ENCODE results near the gene BIRC6. TPM values are rescaled to one million over a fixed set of nuclear protein-coding genes. Genes with fewer than 3 reads are reported as not detected.

Gene BIRC6
- total and polyA plus RNA-seq, 2 of the 4 experiments (the other 2 are of a cell fraction) = 26.5 to 316 TPM

GRCh38 chr2:32472605-32473004 lies 115.8 kb downstream of the BIRC6 start:
- H3K9me1 ChIP-seq (ENCODE audit: insufficient read depth, low read length) = no peaks in the 10 kb centered on the region
- H3K9ac ChIP-seq (ENCODE audit: low read depth, low read length) = no peak overlapping the region
- no peak overlapping the region for H2BK120ac ChIP-seq (ENCODE audit: low read depth, low read length)
- H3K27me3 ChIP-seq (ENCODE audit: control insufficient read depth, insufficient read depth, low read length) = no peaks in the 10 kb centered on the region
- ATAC-seq (ENCODE audit: low read depth) = no peak
- no peak overlapping the region for H3K4me3 ChIP-seq (ENCODE audit: insufficient read depth, low read depth, low read length)
- H3K4ac ChIP-seq (ENCODE audit: low read depth, low read length) = no peak overlapping the region
- no peak overlapping the region for H3K4me2 ChIP-seq (ENCODE audit: low read depth, low read length)
- no peak overlapping the region for H2AK9ac ChIP-seq (replicated peaks; ENCODE audit: low read depth, low read length, poor library complexity)
- no peak overlapping the region for H3K14ac ChIP-seq (replicated peaks; ENCODE audit: low read depth, low read length)
- no peak overlapping the region for H2BK15ac ChIP-seq (ENCODE audit: low read depth, low read length)
- no peak overlapping the region for H3K18ac ChIP-seq (ENCODE audit: low read depth, low read length)
- H3K4me1 ChIP-seq (ENCODE audit: control insufficient read depth, insufficient read depth, low read length) = peaks cover 4% of the 10 kb centered on the region; the same call in 1 of the 2 replicates
- no peak overlapping the region for H2AFZ ChIP-seq (replicated peaks; ENCODE audit: low read length, poor library complexity)
- H2BK5ac ChIP-seq (ENCODE audit: low read depth, low read length, poor library complexity, severe bottlenecking) = no peak overlapping the region
- no peak overlapping the region for H2BK20ac ChIP-seq (ENCODE audit: low read depth, low read length)
- no CpG with 5 or more reads among the region's 3 CpGs for WGBS, 2 experiments (ENCODE audit: extremely low coverage in 2 of 2, insufficient read length in 1 of 2)
- in situ Hi-C loops (cut with MboI; ENCODE audit: low sequenced_read_pairs) = no loop called here
- H3K23ac ChIP-seq (ENCODE audit: low read depth, low read length) = no peak overlapping the region
- H2AK5ac ChIP-seq (ENCODE audit: low read depth, low read length) = no peak overlapping the region
- dilution Hi-C loops (cut with HindIII; ENCODE audit: low sequenced_read_pairs, unreplicated experiment) = no loop called here
- H3K79me1 ChIP-seq (ENCODE audit: low read depth in 1 of 2, low read length in 2 of 2) = peaks cover 6 to 22% of the 10 kb centered on the region in 2 experiments; a peak in 3 of 4 replicates
- H4K8ac ChIP-seq (ENCODE audit: low read depth in 2 of 2, low read length in 2 of 2) = no peak overlapping the region
- H3K36me3 ChIP-seq (ENCODE audit: control insufficient read depth, insufficient read depth, low read length) = peaks cover 29% of the 10 kb centered on the region
- intact Hi-C loops (cut with micrococcal nuclease) = no loop called here
- ChIA-PET POLR2A (ENCODE audit: unreplicated experiment) (no interaction called here), CTCF (no interaction called here)
- no peak overlapping the region for H4K91ac ChIP-seq (ENCODE audit: insufficient read depth, low read depth, low read length)
- H4K5ac ChIP-seq (ENCODE audit: low read depth, low read length) = no peak overlapping the region
- H3K27ac ChIP-seq (ENCODE audit: insufficient read depth, low read length) = no peak overlapping the region
- H4K20me1 ChIP-seq (ENCODE audit: insufficient read depth, low read length) = no peaks in the 10 kb centered on the region
- H3K56ac ChIP-seq (ENCODE audit: extremely low read depth, insufficient read depth, low read length) = no peak overlapping the region
- H3K9me3 ChIP-seq (ENCODE audit: control insufficient read depth, insufficient read depth, low read length) = no peaks in the 10 kb centered on the region
- TF ChIP-seq NFE2L2 (IDR thresholded peaks at IDR 0.05; ENCODE audit: low read depth, low read length) (no peak), RAD21 (IDR thresholded peaks at IDR 0.05; ENCODE audit: low read length) (no peak)
- no TSS peak for BruUV-seq (replicated peaks)
- no peak for DNase-seq
